Mesenchymal stem cell (in vitro differentiated cells and primary cell): ENCODE results near the gene P2RY1.

Experiments
- DNase-seq: peaks from one replicate; pipeline ENCODE4 v3.0.0-alpha.2; 2013
- H2AFZ ChIP-seq: one replicate; pipeline ENCODE4 v1.6.1; 2013; ENCODE audit warnings: low read depth, mild to moderate bottlenecking, control low read depth, inconsistent platforms, low read length, moderate library complexity
- H2AK5ac ChIP-seq: 2 replicates; pipeline ENCODE4 v1.6.1; 2013; ENCODE audit warnings: low read length, moderate library complexity, mild to moderate bottlenecking, inconsistent platforms; ENCODE audit not compliant: severe bottlenecking
- H2BK120ac ChIP-seq: one replicate; pipeline ENCODE4 v1.6.1; 2013; ENCODE audit warnings: low read depth, mild to moderate bottlenecking, inconsistent platforms, low read length, moderate library complexity
- H2BK12ac ChIP-seq, 2 experiments: one replicate each; pipeline ENCODE4 v1.6.1; 2013; ENCODE audit warnings: inconsistent platforms in 2 of 2, low read length in 2 of 2, mild to moderate bottlenecking in 2 of 2, moderate library complexity in 2 of 2, control low read depth in 1 of 2
- H2BK15ac ChIP-seq: one replicate; pipeline ENCODE4 v1.6.1; 2013; ENCODE audit warnings: mild to moderate bottlenecking, low read depth, inconsistent platforms; ENCODE audit not compliant: poor library complexity, severe bottlenecking
- H2BK5ac ChIP-seq: 2 replicates; pipeline ENCODE4 v1.6.1; 2013; ENCODE audit warnings: low read depth, mild to moderate bottlenecking, low read length, control low read depth, inconsistent platforms; ENCODE audit not compliant: poor library complexity, severe bottlenecking
- H3K14ac ChIP-seq, 2 experiments: one replicate each; pipeline ENCODE4 v1.6.1; 2013; ENCODE audit warnings: inconsistent platforms in 2 of 2, low read length in 2 of 2, control low read depth in 1 of 2, mild to moderate bottlenecking in 1 of 2, moderate library complexity in 1 of 2
- H3K18ac ChIP-seq, 2 experiments: one replicate each; pipeline ENCODE4 v1.6.1; 2013; ENCODE audit warnings: inconsistent platforms in 2 of 2, low read length in 2 of 2, control low read depth in 1 of 2, low read depth in 1 of 2, mild to moderate bottlenecking in 1 of 2
- H3K23ac ChIP-seq, 2 experiments: one replicate each; pipeline ENCODE4 v1.6.1; 2013; ENCODE audit warnings: inconsistent platforms in 2 of 2, low read length in 2 of 2, mild to moderate bottlenecking in 2 of 2, moderate library complexity in 2 of 2, control low read depth in 1 of 2
- H3K27ac ChIP-seq: 2 replicates; pipeline ENCODE4 v1.5.1; 2013; ENCODE audit warnings: mild to moderate bottlenecking, moderate library complexity, low read length, control low read depth, inconsistent platforms; ENCODE audit not compliant: poor library complexity, severe bottlenecking
- H3K27me3 ChIP-seq, 2 experiments: 2 replicates each; pipeline versions ENCODE4 v1.6.1 to v1.7.0; 2013; ENCODE audit warnings: low read length in 2 of 2, mild to moderate bottlenecking in 2 of 2, moderate library complexity in 2 of 2, control low read depth in 1 of 2, inconsistent platforms in 1 of 2; ENCODE audit not compliant: control insufficient read depth in 1 of 2, insufficient read depth in 1 of 2
- H3K36me3 ChIP-seq, 2 experiments: 2 replicates each; pipeline versions ENCODE4 v1.6.1 to v1.7.0; 2013; ENCODE audit warnings: low read length in 2 of 2, control low read depth in 1 of 2, inconsistent platforms in 1 of 2, low read depth in 1 of 2, mild to moderate bottlenecking in 1 of 2; ENCODE audit not compliant: insufficient read depth in 2 of 2, control insufficient read depth in 1 of 2
- H3K4ac ChIP-seq, 2 experiments: one replicate each; pipeline ENCODE4 v1.6.1; 2013; ENCODE audit warnings: inconsistent platforms in 2 of 2, low read length in 2 of 2, mild to moderate bottlenecking in 2 of 2, moderate library complexity in 2 of 2, control low read depth in 1 of 2, low read depth in 1 of 2
- H3K4me1 ChIP-seq: 2 replicates; pipeline ENCODE4 v1.6.1; 2013; ENCODE audit warnings: low read depth, low read length, control low read depth; ENCODE audit not compliant: control insufficient read depth, insufficient read depth
- H3K4me2 ChIP-seq: 2 replicates; pipeline ENCODE4 v1.6.1; 2013; ENCODE audit warnings: low read length, mild to moderate bottlenecking, inconsistent platforms; ENCODE audit not compliant: poor library complexity, severe bottlenecking
- H3K4me3 ChIP-seq, 2 experiments: 2 replicates each; pipeline versions ENCODE4 v1.5.1 to v1.7.0; 2013; ENCODE audit warnings: low read length in 2 of 2, mild to moderate bottlenecking in 2 of 2, control low read depth in 1 of 2, low read depth in 1 of 2; ENCODE audit not compliant: insufficient read depth in 1 of 2
- H3K79me1 ChIP-seq: replicated peaks from 2 replicates; pipeline ENCODE4 v1.6.1; 2013; ENCODE audit warnings: mild to moderate bottlenecking, control low read depth, low read length, inconsistent platforms; ENCODE audit not compliant: poor library complexity, severe bottlenecking
- H3K9ac ChIP-seq: 2 replicates; pipeline ENCODE4 v1.7.0; 2013; ENCODE audit warnings: mild to moderate bottlenecking, low read length, moderate library complexity
- H3K9me3 ChIP-seq: 2 replicates; pipeline ENCODE4 v1.7.0; 2013; ENCODE audit warnings: mild to moderate bottlenecking, low read length; ENCODE audit not compliant: control insufficient read depth
- H4K8ac ChIP-seq: one replicate; pipeline ENCODE4 v1.6.1; 2013; ENCODE audit warnings: inconsistent platforms, mild to moderate bottlenecking, low read length, moderate library complexity
- H4K91ac ChIP-seq: one replicate; pipeline ENCODE4 v1.6.1; 2013; ENCODE audit warnings: mild to moderate bottlenecking, low read length, inconsistent platforms
- WGBS: methylation state at CpG from one replicate; pipeline ENCODE4 v1.1.7; 2013; ENCODE audit warnings: mixed read lengths; 5-methylcytosine and 5-hydroxymethylcytosine counted together

P2RY1 gene

DNA sequence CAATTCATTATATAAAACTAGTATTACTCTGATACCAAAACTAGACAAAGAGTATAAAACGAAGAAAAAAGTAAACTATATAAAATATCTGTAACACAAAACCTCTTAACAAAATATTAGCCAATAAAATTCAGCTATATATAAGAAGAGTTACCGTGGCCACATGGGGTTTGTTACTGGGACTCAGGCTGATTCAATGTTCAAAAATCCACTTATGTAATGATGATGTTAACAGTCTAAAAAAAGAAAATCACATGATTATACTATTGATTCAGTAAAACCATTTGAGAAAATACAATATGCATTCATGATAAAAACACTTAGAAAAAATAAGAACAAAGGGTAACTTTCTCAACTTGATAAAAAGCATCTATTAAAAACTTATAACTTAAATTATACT, 18.3 kb downstream of the P2RY1 start:
- Histone ChIP-seq H2BK120ac (no peak overlapping the region), H2BK5ac (peak overlapping the region; percentile 31), H3K14ac (no peak overlapping the region), H3K27me3 (no peaks in the 10 kb centered on the region), H3K9ac (peak overlapping the region; percentile 70), H3K4me3 (no peak overlapping the region), H3K18ac (no peak overlapping the region), H4K91ac (no peak overlapping the region), H2AK5ac (no peak overlapping the region), H4K8ac (no peak overlapping the region), H3K9me3 (no peaks in the 10 kb centered on the region), H2BK15ac (no peak overlapping the region), H2BK12ac (no peak overlapping the region), H3K4me2 (no peak overlapping the region), H2AFZ (no peak overlapping the region), H3K4me1 (no peaks in the 10 kb centered on the region), H3K4ac (no peak overlapping the region), H3K23ac (no peak overlapping the region), H3K36me3 (no peaks in the 10 kb centered on the region), H3K27ac (no peak overlapping the region), H3K79me1 (no peaks in the 10 kb centered on the region)
- DNase-seq = peak; percentile 61
- no CpG with 5 or more reads among the region's 2 CpGs for WGBS

DNA sequence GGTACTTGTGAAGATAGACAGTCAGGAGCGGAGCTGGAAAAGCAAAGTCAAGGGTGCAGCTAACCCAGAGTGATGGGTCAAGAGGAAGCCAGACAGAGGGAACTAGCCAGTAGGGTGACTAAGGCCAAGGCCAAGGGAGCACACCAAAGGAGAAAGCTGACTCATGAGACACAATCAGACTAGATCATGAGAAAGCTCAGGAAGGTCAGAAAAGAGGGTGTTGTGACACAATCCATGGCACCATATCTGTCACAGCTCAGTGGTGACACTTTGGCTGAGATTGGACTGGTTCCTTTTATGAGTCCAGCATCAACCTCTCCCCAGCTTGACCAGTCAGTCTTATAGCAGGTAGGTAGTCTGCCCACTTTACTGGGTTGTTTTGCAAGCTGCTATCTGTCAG, 22.2 kb downstream of the P2RY1 start:
- DNase-seq = peak; percentile 26
- Histone ChIP-seq H4K91ac (no peak overlapping the region), H2BK15ac (no peak overlapping the region), H3K36me3 (no peaks in the 10 kb centered on the region), H4K8ac (no peak overlapping the region), H3K9ac (no peak overlapping the region), H3K4ac (no peak overlapping the region), H3K18ac (no peak overlapping the region), H2BK120ac (no peak overlapping the region), H3K4me3 (no peak overlapping the region), H3K27me3 (no peaks in the 10 kb centered on the region), H3K27ac (no peak overlapping the region), H2BK12ac (no peak overlapping the region), H3K4me1 (no peaks in the 10 kb centered on the region), H3K79me1 (no peaks in the 10 kb centered on the region), H2AK5ac (no peak overlapping the region), H2AFZ (no peak overlapping the region), H2BK5ac (no peak overlapping the region), H3K23ac (no peak overlapping the region), H3K4me2 (no peak overlapping the region), H3K14ac (no peak overlapping the region), H3K9me3 (no peaks in the 10 kb centered on the region)
- WGBS = 73% methylated on average over 1 of the region's 1 CpG

DNA sequence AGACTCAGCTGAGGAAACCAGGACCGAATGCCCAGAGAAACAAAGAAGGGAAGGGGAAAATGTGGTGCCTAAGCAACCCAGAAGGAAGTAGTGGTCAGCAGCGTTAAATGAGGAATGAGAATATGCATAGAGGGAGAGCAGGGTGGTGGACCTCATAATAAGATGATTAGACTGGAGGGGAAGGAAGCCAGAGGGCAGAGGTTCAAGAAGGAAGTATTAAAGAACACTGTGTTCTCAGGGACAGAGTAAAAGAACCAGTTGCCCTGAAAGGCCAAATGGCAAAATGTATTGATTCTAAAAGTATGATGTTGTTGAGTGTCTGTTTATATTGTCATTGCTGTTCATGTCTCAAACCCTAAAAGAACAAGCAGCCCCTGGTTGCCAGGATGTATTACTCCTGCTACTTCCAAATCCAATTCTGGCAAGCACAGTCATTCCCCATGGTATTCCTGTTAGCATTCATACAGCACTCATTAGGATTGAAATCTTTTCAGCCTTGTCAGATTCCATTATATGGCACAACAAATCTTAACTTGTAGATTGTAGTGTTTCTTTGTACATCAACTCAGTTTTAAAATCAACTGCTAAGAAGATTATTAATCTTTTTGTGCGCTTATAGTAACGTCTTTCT, 23.4 kb downstream of the P2RY1 start:
- H3K36me3 ChIP-seq = no peaks in the 10 kb centered on the region
- no peak overlapping the region for H4K91ac ChIP-seq
- no peak overlapping the region for H3K9ac ChIP-seq
- H3K4me3 ChIP-seq = no peak overlapping the region
- no peak overlapping the region for H3K4ac ChIP-seq
- no peak overlapping the region for H2BK5ac ChIP-seq
- H3K27me3 ChIP-seq = no peaks in the 10 kb centered on the region
- H3K4me2 ChIP-seq = no peak overlapping the region
- H3K79me1 ChIP-seq = no peaks in the 10 kb centered on the region
- H2AK5ac ChIP-seq = no peak overlapping the region
- H3K14ac ChIP-seq = no peak overlapping the region
- H3K27ac ChIP-seq = no peak overlapping the region
- H3K18ac ChIP-seq = no peak overlapping the region
- no peaks in the 10 kb centered on the region for H3K4me1 ChIP-seq
- H4K8ac ChIP-seq = peak overlapping the region; percentile 41
- H2BK120ac ChIP-seq = no peak overlapping the region
- no peaks in the 10 kb centered on the region for H3K9me3 ChIP-seq
- WGBS = 78% methylated on average over 2 of the region's 4 CpGs
- no peak overlapping the region for H2BK15ac ChIP-seq
- no peak overlapping the region for H2BK12ac ChIP-seq
- H3K23ac ChIP-seq = no peak overlapping the region
- no peak overlapping the region for H2AFZ ChIP-seq
- no peak for DNase-seq

DNA sequence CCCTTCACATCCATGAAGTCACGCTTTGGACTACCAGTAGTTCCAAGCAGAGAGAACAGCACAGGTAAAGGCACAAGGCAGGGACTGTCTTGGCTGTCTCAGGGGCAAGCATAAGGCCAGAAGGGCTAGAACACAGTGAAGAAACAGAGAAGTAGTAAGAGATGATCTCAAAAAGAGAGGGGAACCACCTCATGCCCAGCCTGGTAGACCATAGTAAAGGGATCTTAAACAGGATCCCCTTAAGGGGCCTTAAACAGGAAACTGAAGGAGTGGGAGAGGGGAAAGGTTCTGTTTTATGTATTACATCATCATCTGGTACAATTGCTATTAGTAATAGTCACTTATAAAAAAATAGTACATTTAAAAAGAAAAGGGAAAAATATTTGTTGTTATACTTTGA, 25.8 kb downstream of the P2RY1 start:
- WGBS = 91% methylated on average over 1 of the region's 1 CpG
- no peak for DNase-seq
- Histone ChIP-seq H3K18ac (no peak overlapping the region), H2AK5ac (no peak overlapping the region), H3K23ac (no peak overlapping the region), H2BK12ac (no peak overlapping the region), H4K8ac (no peak overlapping the region), H3K4me2 (no peak overlapping the region), H3K79me1 (no peaks in the 10 kb centered on the region), H3K9ac (no peak overlapping the region), H3K14ac (no peak overlapping the region), H4K91ac (no peak overlapping the region), H2BK120ac (no peak overlapping the region), H2AFZ (no peak overlapping the region), H3K4ac (no peak overlapping the region), H3K4me3 (no peak overlapping the region), H3K9me3 (no peaks in the 10 kb centered on the region), H2BK15ac (no peak overlapping the region), H2BK5ac (no peak overlapping the region), H3K4me1 (no peaks in the 10 kb centered on the region), H3K27me3 (no peaks in the 10 kb centered on the region), H3K36me3 (no peaks in the 10 kb centered on the region), H3K27ac (no peak overlapping the region)
